ENCODE results near the gene LGI2.

LGI2 gene

DNA sequence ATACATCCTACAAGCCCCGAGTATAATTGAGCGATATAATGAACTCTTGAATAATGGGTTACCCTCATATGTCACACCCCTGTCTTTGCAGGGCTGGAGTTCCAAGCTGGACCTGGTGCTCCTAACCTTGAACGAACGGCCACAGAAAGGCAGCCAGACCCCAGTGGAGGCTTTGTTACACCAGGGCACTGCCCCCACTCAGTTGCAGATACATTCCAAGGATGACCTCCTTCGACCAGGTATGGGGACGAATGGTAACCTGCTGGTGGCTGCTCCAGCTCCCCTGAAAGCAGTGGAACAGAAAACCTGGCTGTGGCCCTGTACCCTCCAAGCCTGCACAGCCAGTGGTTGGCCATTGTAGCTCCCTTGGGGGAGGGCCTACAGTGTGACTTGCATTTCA is 61.3 kb downstream of the LGI2 start:
- Histone ChIP-seq H4K8ac (ENCODE audit: low read length) (no peak overlapping the region), H3K4me3 (ENCODE audit: insufficient read depth in 1 of 2, low read depth in 1 of 2, low read length in 2 of 2) (peak overlapping the region in 1 of 2 experiments; percentile 14), H2BK5ac (ENCODE audit: low read depth, low read length, poor library complexity, severe bottlenecking) (no peak overlapping the region), H2BK120ac (ENCODE audit: low read depth, low read length) (no peak overlapping the region), H3K36me3 (ENCODE audit: control insufficient read depth in 1 of 2, insufficient read depth in 2 of 2, low read depth in 1 of 2, low read length in 2 of 2) (no peaks in the 10 kb centered on the region), H2BK12ac (ENCODE audit: low read length in 2 of 2) (no peak overlapping the region), H3K27ac (ENCODE audit: low read length, poor library complexity, severe bottlenecking) (no peak overlapping the region), H3K79me1 (replicated peaks; ENCODE audit: low read length, poor library complexity, severe bottlenecking) (no peaks in the 10 kb centered on the region), H3K14ac (ENCODE audit: low read length in 2 of 2) (no peak overlapping the region), H3K4me1 (ENCODE audit: control insufficient read depth, insufficient read depth, low read depth, low read length) (peaks cover 10% of the 10 kb centered on the region), H2AFZ (ENCODE audit: low read depth, low read length) (no peak overlapping the region), H2AK5ac (ENCODE audit: low read length, severe bottlenecking) (no peak overlapping the region), H3K4ac (ENCODE audit: low read depth in 1 of 2, low read length in 2 of 2) (no peak overlapping the region), H2BK15ac (ENCODE audit: low read depth, poor library complexity, severe bottlenecking) (no peak overlapping the region), H3K9ac (ENCODE audit: low read length) (no peak overlapping the region), H4K91ac (ENCODE audit: low read length) (no peak overlapping the region), H3K4me2 (ENCODE audit: low read length, poor library complexity, severe bottlenecking) (no peak overlapping the region), H3K18ac (ENCODE audit: low read depth in 1 of 2, low read length in 2 of 2) (no peak overlapping the region), H3K9me3 (ENCODE audit: control insufficient read depth, low read length) (peaks cover 4% of the 10 kb centered on the region), H3K27me3 (ENCODE audit: control insufficient read depth in 1 of 2, insufficient read depth in 1 of 2, low read length in 2 of 2) (no peaks in the 10 kb centered on the region), H3K23ac (ENCODE audit: low read length in 2 of 2) (no peak overlapping the region)
- DNase-seq: no peak
- WGBS: 83% methylated on average over 6 of the region's 6 CpGs

DNA sequence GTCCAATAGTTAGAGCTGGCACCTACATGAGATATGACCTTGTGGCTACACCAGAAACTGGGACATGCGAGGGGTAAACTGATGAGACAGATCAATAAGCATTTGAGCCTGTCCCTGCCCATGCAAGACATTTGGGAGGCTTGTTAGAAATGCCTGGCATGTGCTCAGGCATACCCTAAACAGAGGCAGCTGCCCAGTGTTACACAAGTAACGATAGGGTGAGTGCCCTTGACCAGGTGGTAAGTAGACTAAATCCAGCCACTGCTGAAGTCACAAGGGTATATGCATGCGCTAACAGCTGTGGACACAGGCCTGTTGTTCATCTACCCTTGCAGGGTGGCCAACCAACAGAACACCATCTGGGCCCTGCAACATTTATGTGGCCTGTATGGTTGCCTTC is 61.8 kb downstream of the LGI2 start:
- Histone ChIP-seq H2BK120ac (ENCODE audit: low read depth, low read length) (no peak overlapping the region), H3K23ac (ENCODE audit: low read length in 2 of 2) (no peak overlapping the region), H3K4me2 (ENCODE audit: low read length, poor library complexity, severe bottlenecking) (no peak overlapping the region), H3K9me3 (ENCODE audit: control insufficient read depth, low read length) (peaks cover 4% of the 10 kb centered on the region), H3K14ac (ENCODE audit: low read length in 2 of 2) (no peak overlapping the region), H2BK12ac (ENCODE audit: low read length in 2 of 2) (no peak overlapping the region), H3K27me3 (ENCODE audit: control insufficient read depth in 1 of 2, insufficient read depth in 1 of 2, low read length in 2 of 2) (no peaks in the 10 kb centered on the region), H3K4me1 (ENCODE audit: control insufficient read depth, insufficient read depth, low read depth, low read length) (peaks cover 6% of the 10 kb centered on the region), H3K4me3 (ENCODE audit: insufficient read depth in 1 of 2, low read depth in 1 of 2, low read length in 2 of 2) (no peak overlapping the region), H3K36me3 (ENCODE audit: control insufficient read depth in 1 of 2, insufficient read depth in 2 of 2, low read depth in 1 of 2, low read length in 2 of 2) (no peaks in the 10 kb centered on the region), H3K79me1 (replicated peaks; ENCODE audit: low read length, poor library complexity, severe bottlenecking) (no peaks in the 10 kb centered on the region), H3K27ac (ENCODE audit: low read length, poor library complexity, severe bottlenecking) (no peak overlapping the region), H2AK5ac (ENCODE audit: low read length, severe bottlenecking) (no peak overlapping the region), H3K9ac (ENCODE audit: low read length) (no peak overlapping the region), H2BK15ac (ENCODE audit: low read depth, poor library complexity, severe bottlenecking) (no peak overlapping the region), H2AFZ (ENCODE audit: low read depth, low read length) (no peak overlapping the region), H4K8ac (ENCODE audit: low read length) (no peak overlapping the region), H4K91ac (ENCODE audit: low read length) (no peak overlapping the region), H3K4ac (ENCODE audit: low read depth in 1 of 2, low read length in 2 of 2) (no peak overlapping the region), H2BK5ac (ENCODE audit: low read depth, low read length, poor library complexity, severe bottlenecking) (no peak overlapping the region), H3K18ac (ENCODE audit: low read depth in 1 of 2, low read length in 2 of 2) (no peak overlapping the region)
- WGBS: 84% methylated on average over 3 of the region's 3 CpGs
- no peak for DNase-seq

DNA sequence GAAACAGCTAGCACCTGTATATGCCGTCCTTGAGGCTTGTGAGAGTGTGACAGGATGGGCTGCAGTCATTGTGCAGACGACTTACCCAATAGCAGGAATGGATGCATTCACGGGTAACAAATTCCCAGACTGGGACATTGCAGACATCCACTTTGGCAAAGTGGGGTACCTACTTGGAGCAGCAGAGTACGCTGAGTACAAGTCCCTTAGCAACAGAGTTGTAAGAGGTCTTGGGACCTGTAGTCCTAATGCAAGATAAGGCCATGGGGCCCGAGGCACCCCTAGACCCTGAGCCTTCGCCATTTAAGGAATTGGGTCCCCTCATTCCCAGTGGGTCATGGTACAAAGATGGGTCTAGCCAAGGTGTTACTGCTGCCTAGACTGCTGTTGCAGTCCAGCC is 62.5 kb downstream of the LGI2 start:
- no peak overlapping the region for H2AFZ ChIP-seq (ENCODE audit: low read depth, low read length)
- H2BK15ac ChIP-seq (ENCODE audit: low read depth, poor library complexity, severe bottlenecking): no peak overlapping the region
- no peaks in the 10 kb centered on the region for H3K79me1 ChIP-seq (replicated peaks; ENCODE audit: low read length, poor library complexity, severe bottlenecking)
- no peak overlapping the region for H3K14ac ChIP-seq (ENCODE audit: low read length in 2 of 2)
- H3K27me3 ChIP-seq (ENCODE audit: control insufficient read depth in 1 of 2, insufficient read depth in 1 of 2, low read length in 2 of 2): no peaks in the 10 kb centered on the region
- H3K4me3 ChIP-seq (ENCODE audit: insufficient read depth in 1 of 2, low read depth in 1 of 2, low read length in 2 of 2): no peak overlapping the region
- no peak overlapping the region for H2AK5ac ChIP-seq (ENCODE audit: low read length, severe bottlenecking)
- H3K36me3 ChIP-seq (ENCODE audit: control insufficient read depth in 1 of 2, insufficient read depth in 2 of 2, low read depth in 1 of 2, low read length in 2 of 2): no peaks in the 10 kb centered on the region
- H3K9me3 ChIP-seq (ENCODE audit: control insufficient read depth, low read length): peaks cover 4% of the 10 kb centered on the region
- no peak overlapping the region for H4K8ac ChIP-seq (ENCODE audit: low read length)
- peaks cover 3% of the 10 kb centered on the region for H3K4me1 ChIP-seq (ENCODE audit: control insufficient read depth, insufficient read depth, low read depth, low read length)
- no peak overlapping the region for H3K4ac ChIP-seq (ENCODE audit: low read depth in 1 of 2, low read length in 2 of 2)
- no peak overlapping the region for H3K9ac ChIP-seq (ENCODE audit: low read length)
- WGBS: 75% methylated on average over 6 of the region's 6 CpGs
- H3K4me2 ChIP-seq (ENCODE audit: low read length, poor library complexity, severe bottlenecking): no peak overlapping the region
- H3K23ac ChIP-seq (ENCODE audit: low read length in 2 of 2): no peak overlapping the region
- no peak overlapping the region for H2BK5ac ChIP-seq (ENCODE audit: low read depth, low read length, poor library complexity, severe bottlenecking)
- no peak for DNase-seq
- no peak overlapping the region for H3K18ac ChIP-seq (ENCODE audit: low read depth in 1 of 2, low read length in 2 of 2)
- no peak overlapping the region for H4K91ac ChIP-seq (ENCODE audit: low read length)
- no peak overlapping the region for H2BK120ac ChIP-seq (ENCODE audit: low read depth, low read length)
- no peak overlapping the region for H2BK12ac ChIP-seq (ENCODE audit: low read length in 2 of 2)
- H3K27ac ChIP-seq (ENCODE audit: low read length, poor library complexity, severe bottlenecking): no peak overlapping the region

DNA sequence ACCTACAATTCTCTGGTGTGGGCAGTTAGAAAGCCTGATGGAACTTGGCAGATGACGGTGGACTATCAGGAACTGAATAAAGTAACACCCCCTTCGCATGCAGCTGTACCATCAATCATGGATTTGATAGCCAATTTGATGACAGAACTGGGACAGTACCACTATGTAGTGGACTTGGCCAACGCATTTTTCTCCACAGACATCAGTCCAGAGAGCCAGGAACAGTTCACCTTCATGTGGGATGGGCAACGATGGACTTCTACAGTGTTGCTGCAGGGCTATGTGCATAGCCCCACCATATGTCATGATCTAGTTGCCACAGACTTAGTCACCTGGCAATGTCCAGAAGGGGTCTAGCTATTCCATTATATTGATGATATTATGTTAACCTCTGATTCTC is 63.4 kb downstream of the LGI2 start:
- 76% methylated on average over 4 of the region's 4 CpGs for whole genome bisulfite sequencing
- H4K91ac ChIP-seq (ENCODE audit: low read length): no peak overlapping the region

More for the DNA sequence above, 63.4 kb downstream of the LGI2 start:
- H2BK12ac ChIP-seq (ENCODE audit: low read length in 2 of 2): no peak overlapping the region
- no peaks in the 10 kb centered on the region for H3K79me1 ChIP-seq (replicated peaks; ENCODE audit: low read length, poor library complexity, severe bottlenecking)
- H2BK5ac ChIP-seq (ENCODE audit: low read depth, low read length, poor library complexity, severe bottlenecking): no peak overlapping the region
- H3K4me2 ChIP-seq (ENCODE audit: low read length, poor library complexity, severe bottlenecking): no peak overlapping the region
- no peak overlapping the region for H3K23ac ChIP-seq (ENCODE audit: low read length in 2 of 2)
- no peak for DNase-seq
- H3K36me3 ChIP-seq (ENCODE audit: control insufficient read depth in 1 of 2, insufficient read depth in 2 of 2, low read depth in 1 of 2, low read length in 2 of 2): no peaks in the 10 kb centered on the region
- H3K27ac ChIP-seq (ENCODE audit: low read length, poor library complexity, severe bottlenecking): no peak overlapping the region
- H3K4me3 ChIP-seq (ENCODE audit: insufficient read depth in 1 of 2, low read depth in 1 of 2, low read length in 2 of 2): no peak overlapping the region
- peaks cover 4% of the 10 kb centered on the region for H3K9me3 ChIP-seq (ENCODE audit: control insufficient read depth, low read length)
- no peak overlapping the region for H2BK120ac ChIP-seq (ENCODE audit: low read depth, low read length)
- H3K9ac ChIP-seq (ENCODE audit: low read length): no peak overlapping the region
- H3K14ac ChIP-seq (ENCODE audit: low read length in 2 of 2): no peak overlapping the region
- H3K18ac ChIP-seq (ENCODE audit: low read depth in 1 of 2, low read length in 2 of 2): no peak overlapping the region
- no peak overlapping the region for H2AFZ ChIP-seq (ENCODE audit: low read depth, low read length)
- H3K4me1 ChIP-seq (ENCODE audit: control insufficient read depth, insufficient read depth, low read depth, low read length): peaks cover 3% of the 10 kb centered on the region
- no peak overlapping the region for H4K8ac ChIP-seq (ENCODE audit: low read length)
- H2BK15ac ChIP-seq (ENCODE audit: low read depth, poor library complexity, severe bottlenecking): no peak overlapping the region
- no peak overlapping the region for H3K4ac ChIP-seq (ENCODE audit: low read depth in 1 of 2, low read length in 2 of 2)
- no peaks in the 10 kb centered on the region for H3K27me3 ChIP-seq (ENCODE audit: control insufficient read depth in 1 of 2, insufficient read depth in 1 of 2, low read length in 2 of 2)
- H2AK5ac ChIP-seq (ENCODE audit: low read length, severe bottlenecking): no peak overlapping the region
